GM19468 (cell line): ENCODE results near the gene HECW1.
A peak's percentile ranks its signal among the peaks of the same experiment; 100 is the strongest.

ENCODE experiments used
- ATAC-seq: cut with Tn5 transposase; IDR thresholded peaks from one replicate; pipeline ENCODE4 v1.9.1; 2021; ENCODE audit warnings: mild to moderate bottlenecking, moderate library complexity, moderate number of reproducible peaks; ENCODE audit not compliant: unreplicated experiment; ENCODE audit errors: extremely low read depth

The HECW1 gene

GRCh38 chr7:43244784-43245183 lies 132.3 kb downstream of the HECW1 start:
- ATAC-seq: no peak

DNA sequence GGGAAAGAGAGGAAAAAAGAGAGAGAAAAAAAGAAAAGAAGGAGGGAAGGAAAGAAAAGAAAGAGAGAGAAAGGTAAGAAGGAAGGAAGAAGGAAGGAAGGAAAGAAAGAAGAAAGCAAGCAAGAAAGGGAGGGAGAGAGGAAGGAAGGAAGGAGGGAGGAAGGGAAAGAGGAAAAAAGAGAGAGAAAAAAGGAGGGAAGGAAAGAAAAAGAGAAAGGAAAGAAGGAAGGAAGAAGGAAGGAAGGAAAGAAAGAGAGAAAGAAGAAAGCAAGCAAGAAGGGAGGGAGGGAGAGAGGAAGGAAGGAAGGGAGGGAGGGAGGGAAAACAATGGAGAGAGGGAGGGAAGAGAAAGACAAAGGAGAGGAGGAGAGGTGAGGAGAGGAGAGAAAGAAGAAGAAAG lies 135.3 kb downstream of the HECW1 start:
- no peak for ATAC-seq

DNA sequence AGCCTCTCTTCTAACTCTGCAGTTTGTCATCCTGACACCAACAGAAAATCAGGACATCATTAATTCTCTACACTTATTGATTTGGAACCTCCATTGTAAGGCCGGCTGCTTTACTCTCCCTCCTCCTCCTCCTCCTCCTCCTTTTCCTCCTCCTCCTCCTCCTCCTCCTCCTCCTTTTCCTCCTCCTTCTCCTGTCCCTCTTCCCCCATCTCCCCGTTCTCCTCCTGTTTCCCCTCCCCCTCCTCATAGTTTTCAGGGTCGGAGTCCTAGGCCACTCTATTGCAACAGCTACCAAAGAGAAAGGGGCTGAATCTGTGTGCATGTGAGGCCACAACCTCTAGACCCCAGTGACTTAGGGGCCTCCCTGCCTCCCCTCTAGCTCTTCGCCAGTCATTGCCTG lies 136.1 kb downstream of the HECW1 start:
- no peak for ATAC-seq

DNA sequence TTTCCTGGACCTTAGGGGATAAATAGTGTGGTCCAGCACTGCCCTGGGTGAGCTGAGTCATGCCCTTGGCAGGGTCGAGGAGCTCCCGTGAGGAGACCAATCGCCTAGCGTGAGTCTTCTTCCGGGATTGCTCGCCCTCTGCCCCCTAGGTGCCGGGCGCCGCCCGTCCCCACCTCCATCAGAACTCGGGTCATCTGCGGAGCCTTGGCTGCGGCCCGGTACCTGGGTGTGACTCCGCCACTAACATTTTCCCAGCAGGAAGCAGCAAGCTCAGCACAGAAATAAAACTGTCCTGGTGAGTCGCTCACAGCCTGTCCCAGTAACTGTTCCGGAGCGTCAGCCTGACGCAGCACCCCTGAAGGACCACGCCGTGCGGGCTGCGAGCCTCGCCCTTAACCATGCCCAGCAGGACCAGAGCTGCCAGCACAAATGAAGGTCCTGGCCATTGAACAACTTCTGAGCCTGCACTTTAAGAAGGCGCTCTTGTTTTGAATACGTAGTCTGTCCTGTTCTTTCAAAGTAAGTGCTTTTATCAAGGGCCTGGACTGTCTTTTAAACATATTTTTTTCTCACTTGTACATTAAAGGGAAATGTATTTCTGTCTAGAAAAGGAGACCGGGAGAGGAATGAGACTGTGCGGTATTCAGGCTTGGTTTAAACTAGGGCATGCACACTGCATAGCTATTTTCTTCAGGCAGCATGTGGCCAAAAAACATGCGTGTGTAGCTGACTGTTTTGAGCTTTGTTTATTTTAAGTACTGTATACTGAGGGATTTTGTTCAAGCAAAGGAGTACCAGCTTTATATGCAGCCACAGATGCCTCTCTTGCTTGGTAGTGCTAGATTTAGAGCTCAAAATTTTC lies 136.7 kb downstream of the HECW1 start:
- ATAC-seq: no peak

DNA sequence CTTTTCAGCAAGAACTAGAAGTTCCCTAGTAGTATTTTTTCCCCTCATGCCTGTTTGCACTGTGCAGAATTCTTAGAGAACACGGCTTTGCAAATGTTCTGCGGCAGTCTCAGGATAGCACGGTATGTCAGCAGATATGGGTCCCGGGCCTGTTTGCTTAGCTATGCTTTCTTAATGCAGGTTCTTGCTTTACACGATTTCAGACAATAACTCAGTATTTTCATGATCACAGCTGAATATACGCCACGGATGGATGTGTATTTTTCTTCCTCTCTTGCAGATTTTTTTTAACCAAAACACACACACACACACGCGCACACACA lies 137.3 kb downstream of the HECW1 start:
- ATAC-seq: no peak

GRCh38 chr7:43260980-43261878 lies 148.8 kb downstream of the HECW1 start:
- peak; percentile 64 for ATAC-seq

DNA sequence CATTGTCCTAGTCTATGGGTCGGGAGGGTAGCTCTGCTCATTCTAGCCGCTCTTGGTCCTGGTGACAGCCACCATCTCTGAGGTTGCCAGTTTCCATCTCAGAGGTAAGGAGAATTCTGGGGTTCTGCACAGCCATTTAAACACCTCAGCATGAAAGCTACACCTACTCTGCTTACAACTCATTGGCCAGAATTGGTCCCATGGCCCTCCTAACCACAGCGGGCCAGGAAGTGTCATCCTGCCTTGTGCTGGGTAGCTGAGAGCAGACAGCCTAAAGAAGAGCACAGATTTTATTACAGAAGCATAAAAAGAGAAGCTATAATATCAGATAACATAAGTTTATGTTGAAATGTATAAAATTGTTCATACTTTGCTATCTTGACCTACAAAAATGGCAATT lies 152.7 kb downstream of the HECW1 start:
- ATAC-seq: no peak

DNA sequence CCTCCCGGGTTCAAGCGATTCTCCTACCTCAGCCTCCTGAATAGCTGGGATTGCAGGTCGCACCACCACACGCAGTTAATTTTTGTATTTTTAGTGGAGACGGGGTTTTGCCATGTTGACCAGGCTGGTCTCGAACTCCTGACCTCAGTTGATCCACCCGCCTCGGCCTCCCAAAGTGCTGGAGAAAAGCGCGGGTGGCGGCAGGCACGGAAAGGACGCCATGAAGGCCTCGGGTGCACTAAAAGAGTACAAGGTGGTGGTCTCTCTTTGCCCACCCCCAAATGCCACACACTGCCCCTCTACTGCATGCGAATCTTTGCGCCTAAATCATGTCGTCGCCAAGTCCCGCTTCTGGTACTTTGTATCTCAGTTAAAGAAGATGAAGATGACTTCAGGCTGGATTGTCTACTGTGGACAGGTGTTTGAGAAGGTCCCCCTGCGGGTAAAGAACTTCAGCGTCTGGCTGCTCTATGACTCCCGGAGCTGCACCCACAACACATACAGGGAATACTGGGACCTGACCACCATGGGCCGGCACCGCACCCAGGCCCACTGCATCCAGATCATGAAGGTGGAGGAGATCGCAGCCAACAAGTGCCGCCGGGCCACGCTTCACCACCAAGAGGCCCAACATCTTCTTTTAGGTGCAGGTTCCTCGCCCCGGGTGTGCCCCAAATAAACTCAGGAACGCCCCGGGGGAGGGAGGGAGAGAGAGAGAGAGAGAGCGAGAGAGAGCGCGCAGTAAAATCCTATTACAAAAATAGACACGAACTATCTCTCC lies 161.7 kb downstream of the HECW1 start:
- no peak for ATAC-seq

DNA sequence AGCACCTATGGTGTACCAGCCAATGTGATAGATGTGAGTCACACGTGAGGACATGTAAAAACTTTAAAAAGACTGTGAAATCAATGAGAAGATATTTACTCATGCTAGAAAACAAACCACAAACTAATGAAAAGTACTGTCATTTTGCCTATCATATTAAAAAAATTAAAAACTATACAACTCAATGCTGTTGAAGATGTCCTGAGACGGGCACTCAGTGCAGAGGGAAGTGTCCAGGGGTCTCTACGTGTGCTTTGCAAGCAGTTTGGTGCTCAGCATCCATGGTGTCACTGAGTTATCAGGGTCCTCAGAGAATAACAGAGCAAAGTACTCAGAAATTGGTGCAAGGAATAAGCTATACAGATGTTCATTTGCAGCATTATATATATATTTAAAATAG lies 162.3 kb downstream of the HECW1 start:
- ATAC-seq: no peak

DNA sequence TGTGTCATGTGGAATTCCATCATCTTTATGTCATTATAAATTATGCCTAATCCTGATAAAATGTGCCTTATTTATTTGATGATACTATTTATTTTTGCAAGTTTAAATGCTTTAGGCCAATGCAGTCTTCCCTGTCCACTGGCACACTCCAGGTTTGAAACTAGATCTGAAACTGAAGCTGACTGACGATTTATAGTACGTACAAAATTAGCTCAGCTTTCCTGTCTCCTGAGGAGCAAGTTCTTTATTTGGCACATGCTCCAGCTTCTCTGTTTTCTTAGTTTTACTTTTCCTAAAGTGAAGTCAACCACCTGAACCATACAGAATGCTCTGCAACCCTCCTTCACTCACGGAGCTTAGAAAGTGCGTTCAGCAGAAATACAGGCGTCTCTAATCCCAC lies 164.1 kb downstream of the HECW1 start:
- ATAC-seq: no peak

GRCh38 chr7:43278088-43278644 lies 165.7 kb downstream of the HECW1 start:
- ATAC-seq: no peak

DNA sequence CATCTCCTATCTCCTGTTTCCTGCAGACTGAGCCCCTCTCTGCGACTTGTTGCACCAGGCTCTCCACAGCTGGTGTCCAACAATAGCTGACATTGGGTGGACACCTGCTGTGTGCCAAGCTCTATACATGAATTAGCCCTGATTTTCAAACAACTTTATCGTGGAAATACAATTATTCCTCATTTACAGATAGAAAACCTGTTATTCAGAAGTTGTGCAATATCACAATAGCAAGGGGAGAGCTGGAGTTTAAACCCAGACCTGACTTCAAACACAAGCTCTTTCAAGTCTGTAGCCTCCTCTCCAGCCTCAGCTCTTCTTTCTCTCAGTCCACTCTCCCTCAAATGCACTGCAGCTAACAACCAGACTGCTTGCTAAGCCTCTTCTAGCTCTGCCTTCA lies 168.8 kb downstream of the HECW1 start:
- ATAC-seq: no peak

DNA sequence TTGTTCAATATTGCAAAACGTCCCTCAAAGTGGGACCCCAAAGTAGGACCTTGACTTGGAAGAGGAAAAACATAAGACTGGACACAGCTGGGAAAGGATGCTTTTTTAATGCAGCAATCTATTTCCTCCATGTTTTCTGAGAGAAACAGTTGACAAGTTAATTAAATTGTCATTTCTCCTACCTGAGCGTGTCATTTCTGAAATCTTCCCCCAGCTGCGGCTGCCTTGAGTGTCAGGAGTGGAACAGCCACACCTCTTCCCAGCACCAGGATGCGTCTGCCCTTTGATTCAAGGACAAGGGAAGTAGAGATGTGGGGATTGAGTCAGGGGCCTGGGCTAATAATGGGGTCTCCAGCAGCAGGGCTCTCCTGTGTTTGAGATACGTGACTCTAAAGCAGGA lies 171.3 kb downstream of the HECW1 start:
- no peak for ATAC-seq

GRCh38 chr7:43289826-43290225 lies 177.4 kb downstream of the HECW1 start:
- ATAC-seq: no peak

DNA sequence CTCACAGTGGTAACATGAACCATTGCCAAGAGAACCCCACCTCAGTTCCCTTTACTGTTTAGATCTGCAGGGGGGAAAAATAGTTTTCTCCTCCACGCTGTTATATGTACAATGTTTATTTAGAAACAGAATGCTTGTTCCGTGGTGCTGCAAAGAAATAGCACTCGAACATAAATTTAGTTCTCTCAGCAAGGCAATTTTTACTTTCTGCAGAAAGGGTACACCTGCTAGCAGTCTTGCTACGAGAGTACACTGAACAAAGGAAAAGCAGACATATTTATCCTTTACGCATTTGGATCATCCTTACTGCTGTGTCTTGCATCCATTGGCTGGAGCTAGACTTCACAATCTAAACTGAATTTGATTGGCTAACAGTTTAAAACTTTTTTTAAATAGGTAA lies 178.5 kb downstream of the HECW1 start:
- ATAC-seq: no peak

DNA sequence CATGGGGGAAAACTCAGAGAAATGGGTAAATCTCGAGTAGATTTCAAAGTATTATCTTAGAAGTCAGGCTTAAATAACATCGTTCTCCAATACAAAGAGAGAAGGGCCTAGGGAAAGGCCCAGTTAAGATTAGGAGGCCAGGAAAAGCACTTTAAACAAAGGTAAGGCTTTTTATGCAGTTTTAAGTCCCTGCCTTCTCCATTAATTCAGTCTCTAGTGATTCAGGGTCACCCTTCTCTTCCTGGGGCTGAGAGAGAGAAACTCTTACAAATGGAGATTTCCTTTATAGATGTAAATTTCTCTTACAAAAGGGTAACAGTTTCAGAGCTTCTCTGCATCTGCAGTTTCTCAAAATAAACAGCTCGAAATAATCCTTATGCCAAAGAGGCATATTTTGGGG lies 179.3 kb downstream of the HECW1 start:
- no peak for ATAC-seq

DNA sequence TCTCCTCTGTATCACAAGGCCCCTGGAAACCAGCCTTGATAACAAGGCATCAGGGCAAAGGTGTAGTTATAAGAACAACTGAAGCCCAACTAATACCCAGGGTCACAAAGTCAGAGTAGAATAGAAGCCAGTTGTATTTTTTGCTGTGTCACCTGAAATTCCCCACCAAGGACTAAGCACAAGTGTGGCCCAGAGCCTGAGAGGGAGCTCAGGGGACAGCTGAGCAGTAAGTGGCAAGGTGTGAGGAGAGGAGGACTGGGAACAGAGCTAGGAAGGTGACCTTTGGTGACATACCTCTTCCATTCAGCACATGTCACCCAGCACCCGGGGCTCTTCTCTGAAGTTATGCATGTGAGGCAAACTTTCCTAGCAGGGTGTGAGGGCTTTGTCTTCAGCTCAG lies 179.9 kb downstream of the HECW1 start:
- ATAC-seq: no peak

DNA sequence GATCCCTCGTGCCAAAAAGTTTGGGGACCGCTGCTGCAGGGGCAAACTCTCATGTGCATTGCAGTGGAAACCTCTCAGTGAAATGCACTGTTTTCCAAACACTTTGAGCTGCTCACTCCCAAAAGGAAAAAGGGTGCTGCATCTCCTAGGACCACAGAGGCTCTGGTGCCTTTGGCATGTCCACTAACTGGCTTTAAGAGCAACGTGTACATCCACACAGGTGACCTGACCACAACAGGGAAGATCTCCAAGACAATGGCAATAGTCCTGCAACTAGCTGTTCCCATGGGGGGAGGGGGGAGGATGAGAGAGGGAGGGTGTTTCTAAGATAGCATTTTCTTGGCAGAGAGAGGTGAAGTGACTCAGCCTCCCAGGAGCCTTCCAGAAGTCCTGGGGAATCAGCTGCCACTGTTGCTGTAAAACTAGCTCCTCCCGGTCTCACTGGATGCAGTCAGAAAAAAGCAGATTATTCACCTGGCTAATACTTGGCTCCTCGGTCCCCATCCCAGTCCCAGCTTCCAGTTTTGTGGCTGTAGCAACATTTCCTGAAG lies 181.7 kb downstream of the HECW1 start:
- ATAC-seq: no peak

- ATAC-seq: no peak
Measured at GRCh38 chr7:43295429-43295828, 183.0 kb downstream of the HECW1 start.

- ATAC-seq: no peak
Measured at GRCh38 chr7:43296306-43296705, 183.9 kb downstream of the HECW1 start.
